GM21526 (cell line): ENCODE measurements around the gene YIPF1.
"Not testable (repeated sequence)": the region's sequence is repeated elsewhere in the genome, so short reads cannot be mapped to it uniquely, and the experiment has no call there.

Source experiments
- ATAC-seq: cut with Tn5 transposase; IDR thresholded peaks from one replicate; pipeline ENCODE4 v1.9.1; 2021; ENCODE audit warnings: moderate library complexity; ENCODE audit not compliant: unreplicated experiment, low FRiP score

The YIPF1 gene

GRCh38 chr1:53895421-53895820 is 5.8 kb upstream of the YIPF1 start:
- no peak for ATAC-seq

GRCh38 chr1:53894644-53895043 is 5.0 kb upstream of the YIPF1 start:
- ATAC-seq: no peak

- ATAC-seq: no peak
Observed at GRCh38 chr1:53893999-53894636, 4.5 kb upstream of the YIPF1 start, which contains the start of gene DIO1. TSS of gene DIO1 (plus strand) at chr1:53894187. CDS start at chr1:53894211, 24 bp downstream.

GRCh38 chr1:53892911-53893310 is 3.3 kb upstream of the YIPF1 start:
- no peak for ATAC-seq

GRCh38 chr1:53891678-53892077 is 2.1 kb upstream of the YIPF1 start:
- ATAC-seq: no peak

GRCh38 chr1:53891018-53891417 is 1.4 kb upstream of the YIPF1 start:
- no peak for ATAC-seq

- ATAC-seq: no peak
Observed at GRCh38 chr1:53890522-53890941, 935 bp upstream of the YIPF1 start.

- ATAC-seq: no peak
Observed at GRCh38 chr1:53888681-53889080, 916 bp downstream of the YIPF1 start.

- not testable (repeated sequence) for ATAC-seq
Observed at GRCh38 chr1:53883600-53883999, 6.0 kb downstream of the YIPF1 start.

- ATAC-seq: not testable (repeated sequence)
Observed at GRCh38 chr1:53881853-53882252, 7.7 kb downstream of the YIPF1 start.

- ATAC-seq: no peak
Observed at GRCh38 chr1:53878492-53879105, 11.0 kb downstream of the YIPF1 start.

GRCh38 chr1:53875150-53875549 is 14.4 kb downstream of the YIPF1 start:
- not testable (repeated sequence) for ATAC-seq

GRCh38 chr1:53871773-53872484 is 17.7 kb downstream of the YIPF1 start:
- no peak for ATAC-seq

- ATAC-seq: no peak
Observed at GRCh38 chr1:53871221-53871620, 18.4 kb downstream of the YIPF1 start.

- ATAC-seq: no peak
Observed at GRCh38 chr1:53869454-53870117, 20.0 kb downstream of the YIPF1 start.

- no peak for ATAC-seq
Observed at GRCh38 chr1:53868565-53868964, 21.0 kb downstream of the YIPF1 start.

GRCh38 chr1:53862507-53862906 is 27.1 kb downstream of the YIPF1 start:
- no peak for ATAC-seq

- ATAC-seq: no peak
Observed at GRCh38 chr1:53860967-53861411, 28.6 kb downstream of the YIPF1 start.

GRCh38 chr1:53851571-53852285 is 37.9 kb downstream of the YIPF1 start:
- no peak for ATAC-seq

- no peak for ATAC-seq
Observed at GRCh38 chr1:53850082-53850673, 39.4 kb downstream of the YIPF1 start.
